Tibial nerve (tissue), 4 donors: Measurements from ENCODE around the gene APH1B. TPM values are rescaled to one million over a fixed set of nuclear protein-coding genes. Genes with fewer than 3 reads are reported as not detected.

ENCODE experiments used
- DNase-seq, 2 donors: peaks; one replicate each; pipeline ENCODE4 v3.0.0-alpha.2; 2019; ENCODE audit warnings: low spot score in 2 of 2
- H3K27ac ChIP-seq, 4 donors: fragments of 200-600 bp; sonication (generic) in 3 of 4; one replicate each; pipeline ENCODE4 v1.5.1; 2017 to 2019; ENCODE audit warnings: mild to moderate bottlenecking in 1 of 4
- H3K27me3 ChIP-seq, 2 donors: fragments of 200-600 bp; sonication (generic) in 1 of 2; one replicate each; pipeline versions ENCODE4 v1.5.1 to v1.6.0; 2017 to 2019
- H3K36me3 ChIP-seq, 3 donors: fragments of 200-600 bp; sonication (generic); one replicate each; pipeline ENCODE4 v1.5.1; 2018 to 2019
- H3K4me1 ChIP-seq, 4 donors: fragments of 200-600 bp; sonication (generic) in 3 of 4; one replicate each; pipeline ENCODE4 v1.5.1; 2017 to 2019
- H3K4me3 ChIP-seq, 4 donors: fragments of 200-600 bp; sonication (generic) in 3 of 4; one replicate each; pipeline ENCODE4 v1.5.1; 2017 to 2019; ENCODE audit warnings: mild to moderate bottlenecking in 1 of 4, moderate library complexity in 1 of 4
- H3K9me3 ChIP-seq, 4 donors: fragments of 200-600 bp; sonication (generic) in 3 of 4; one replicate each; pipeline ENCODE4 v1.5.1; 2017 to 2019
- CTCF ChIP-seq, 5 experiments: fragments of 200-600 bp in 3 of 5; fragments of 450-650 bp in 2 of 5; sonication (generic) in 3 of 5; IDR thresholded peaks; one replicate each; pipeline ENCODE4 v1.5.1; 2016 to 2019; ENCODE audit warnings: antibody characterized with exemption in 5 of 5, mild to moderate bottlenecking in 3 of 5, moderate library complexity in 2 of 5
- EP300 ChIP-seq, 2 donors: sonication (generic); formaldehyde crosslinking; IDR thresholded peaks; one replicate each; pipeline ENCODE4 v1.6.1; 2017; ENCODE audit warnings: antibody characterized with exemption in 2 of 2, mild to moderate bottlenecking in 1 of 2
- POLR2A ChIP-seq, 2 donors: fragments of 450-650 bp; IDR thresholded peaks; one replicate each; pipeline ENCODE4 v1.6.1; 2017; ENCODE audit warnings: antibody characterized with exemption in 2 of 2, mild to moderate bottlenecking in 2 of 2, moderate library complexity in 2 of 2
- WGBS, 2 donors: methylation state at CpG; one replicate each; pipeline ENCODE4 v1.1.5; 2018; 5-methylcytosine and 5-hydroxymethylcytosine counted together
- total RNA-seq, 4 donors: library from RNA; depleted of rRNA; stranded (reverse); fragments of >200 nt; gene quantifications; one replicate each; pipeline ENCODE4 v1.1.0, GENCODE V29; 2016

APH1B gene
- total RNA-seq, 4 donors from 2014 or later = 11.0 to 18.4 (median 16.1) TPM

- peaks cover 0 to 81% (median 39%) of the 10 kb centered on the region in 4 donors for H3K4me1 ChIP-seq
- no peak for TF ChIP-seq POLR2A (IDR thresholded peaks at IDR 0.05)
- H3K4me3 ChIP-seq = no peak overlapping the region
- DNase-seq = no peak
- no peaks in the 10 kb centered on the region for H3K36me3 ChIP-seq
- H3K27ac ChIP-seq = peak overlapping the region in 2 of 4 donors; percentile 30 to 55
- no peaks in the 10 kb centered on the region for H3K27me3 ChIP-seq
- no peaks in the 10 kb centered on the region for H3K9me3 ChIP-seq
These were observed 39.2 kb upstream of the APH1B start for GRCh38 chr15:63238171-63238570.

- 25 to 39% methylated on average over 1 of the region's 1 CpG for WGBS, 2 donors
- H3K4me3 ChIP-seq = no peak overlapping the region
These were observed 38.6 kb upstream of the APH1B start for GRCh38 chr15:63238796-63239195.

GRCh38 chr15:63240109-63240508 lies 37.3 kb upstream of the APH1B start:
- Histone ChIP-seq H3K9me3 (no peaks in the 10 kb centered on the region), H3K4me3 (no peak overlapping the region), H3K27ac (no peak overlapping the region), H3K27me3 (no peaks in the 10 kb centered on the region), H3K36me3 (no peaks in the 10 kb centered on the region), H3K4me1 (peaks cover 0 to 79% (median 28%) of the 10 kb centered on the region in 4 donors)
- no peak for TF ChIP-seq EP300 (IDR thresholded peaks at IDR 0.05)
- TF ChIP-seq CTCF (IDR thresholded peaks at IDR 0.05) = no peak
- TF ChIP-seq POLR2A (IDR thresholded peaks at IDR 0.05) = no peak
- DNase-seq = no peak
- 76 to 86% methylated on average over 3 of the region's 3 CpGs for WGBS, 2 donors

More at GRCh38 chr15:63238796-63239195, 38.6 kb upstream of the APH1B start:
- Histone ChIP-seq H3K27me3 (no peaks in the 10 kb centered on the region), H3K4me1 (peaks cover 0 to 80% (median 32%) of the 10 kb centered on the region in 4 donors), H3K36me3 (no peaks in the 10 kb centered on the region), H3K27ac (peak overlapping the region in 2 of 4 donors; percentile 30 to 55), H3K9me3 (no peaks in the 10 kb centered on the region)
- DNase-seq = no peak
- TF ChIP-seq POLR2A (IDR thresholded peaks at IDR 0.05) = no peak
- TF ChIP-seq EP300 (IDR thresholded peaks at IDR 0.05) = peak in 1 of 2 donors; percentile 52

- H3K4me1 ChIP-seq = peaks cover 0 to 81% (median 26%) of the 10 kb centered on the region in 4 donors
- TF ChIP-seq POLR2A (IDR thresholded peaks at IDR 0.05) (no peak), EP300 (IDR thresholded peaks at IDR 0.05) (no peak)
These were observed 36.1 kb upstream of the APH1B start for GRCh38 chr15:63241316-63241715.

GRCh38 chr15:63243101-63243500 lies 34.3 kb upstream of the APH1B start:
- peak overlapping the region in 2 of 4 donors; percentile 80 to 81 for H3K27ac ChIP-seq
- 65 to 71% methylated on average over 1 of the region's 1 CpG for WGBS, 2 donors
- peaks cover 0 to 14% (median 0%) of the 10 kb centered on the region in 3 donors for H3K36me3 ChIP-seq
- TF ChIP-seq EP300 (IDR thresholded peaks at IDR 0.05) = peak in 1 of 2 donors; percentile 37
- no peak for TF ChIP-seq POLR2A (IDR thresholded peaks at IDR 0.05)
- no peaks in the 10 kb centered on the region for H3K9me3 ChIP-seq
- peaks cover 0 to 79% (median 30%) of the 10 kb centered on the region in 4 donors for H3K4me1 ChIP-seq
- no peaks in the 10 kb centered on the region for H3K27me3 ChIP-seq
- DNase-seq = no peak
- H3K4me3 ChIP-seq = no peak overlapping the region

More at GRCh38 chr15:63241316-63241715, 36.1 kb upstream of the APH1B start:
- no peak overlapping the region for H3K27ac ChIP-seq
- no peak for DNase-seq
- no peak overlapping the region for H3K4me3 ChIP-seq
- H3K9me3 ChIP-seq = no peaks in the 10 kb centered on the region
- H3K27me3 ChIP-seq = no peaks in the 10 kb centered on the region
- peaks cover 0 to 7% (median 0%) of the 10 kb centered on the region in 3 donors for H3K36me3 ChIP-seq
- whole genome bisulfite sequencing, 2 donors = 94 to 95% methylated on average over 1 of the region's 1 CpG

DNA sequence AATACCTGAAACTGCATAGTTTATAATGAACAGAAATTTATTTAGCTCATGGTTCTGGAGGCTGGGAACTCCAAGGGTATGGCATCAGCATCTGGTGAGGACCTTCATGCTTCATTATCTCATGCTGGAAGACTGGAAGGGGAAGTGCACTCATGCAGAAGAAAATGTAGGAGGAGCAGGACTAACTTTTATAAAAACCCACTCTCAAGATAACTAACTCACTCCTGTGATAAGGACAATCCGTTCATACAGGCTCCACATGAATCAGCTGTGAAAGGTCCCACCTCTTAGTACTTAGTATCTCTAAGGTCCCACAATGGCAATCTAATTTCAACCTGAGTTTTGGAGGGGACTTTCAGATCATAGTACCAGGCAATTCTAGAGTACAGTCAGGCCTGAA lies 33.6 kb upstream of the APH1B start:
- no peak for DNase-seq
- TF ChIP-seq CTCF (IDR thresholded peaks at IDR 0.05) (no peak), EP300 (IDR thresholded peaks at IDR 0.05) (no peak), POLR2A (IDR thresholded peaks at IDR 0.05) (no peak)
- peak overlapping the region; percentile 48 to 81 (median 66) for H3K27ac ChIP-seq

GRCh38 chr15:63244399-63244798 lies 33.0 kb upstream of the APH1B start:
- no peak for TF ChIP-seq CTCF (IDR thresholded peaks at IDR 0.05)
- peak; percentile 11 to 19 for TF ChIP-seq EP300 (IDR thresholded peaks at IDR 0.05)
- H3K27me3 ChIP-seq = no peaks in the 10 kb centered on the region
- WGBS, 2 donors = 9 to 12% methylated on average over 4 of the region's 4 CpGs
- no peaks in the 10 kb centered on the region for H3K9me3 ChIP-seq
- DNase-seq = no peak
- peaks cover 0 to 68% (median 23%) of the 10 kb centered on the region in 4 donors for H3K4me1 ChIP-seq
- peak overlapping the region; percentile 48 to 81 (median 66) for H3K27ac ChIP-seq
- H3K36me3 ChIP-seq = peaks cover 0 to 14% (median 0%) of the 10 kb centered on the region in 3 donors
- no peak overlapping the region for H3K4me3 ChIP-seq

More for the DNA sequence above, 33.6 kb upstream of the APH1B start:
- Histone ChIP-seq H3K9me3 (no peaks in the 10 kb centered on the region), H3K4me3 (no peak overlapping the region), H3K36me3 (peaks cover 0 to 14% (median 0%) of the 10 kb centered on the region in 3 donors), H3K4me1 (peaks cover 0 to 72% (median 26%) of the 10 kb centered on the region in 4 donors), H3K27me3 (no peaks in the 10 kb centered on the region)
- 59 to 86% methylated on average over 1 of the region's 1 CpG for WGBS, 2 donors
